ENCODE measurements around the gene ZNF91. TPM values are rescaled to one million over a fixed set of nuclear protein-coding genes. Genes with fewer than 3 reads are reported as not detected.
"Not testable (repeated sequence)": the region's sequence is repeated elsewhere in the genome, so short reads cannot be mapped to it uniquely, and the experiment has no call there.

ZNF91 gene
- total RNA-seq, 1 experiment from 2014 or later: 7.5 TPM

DNA sequence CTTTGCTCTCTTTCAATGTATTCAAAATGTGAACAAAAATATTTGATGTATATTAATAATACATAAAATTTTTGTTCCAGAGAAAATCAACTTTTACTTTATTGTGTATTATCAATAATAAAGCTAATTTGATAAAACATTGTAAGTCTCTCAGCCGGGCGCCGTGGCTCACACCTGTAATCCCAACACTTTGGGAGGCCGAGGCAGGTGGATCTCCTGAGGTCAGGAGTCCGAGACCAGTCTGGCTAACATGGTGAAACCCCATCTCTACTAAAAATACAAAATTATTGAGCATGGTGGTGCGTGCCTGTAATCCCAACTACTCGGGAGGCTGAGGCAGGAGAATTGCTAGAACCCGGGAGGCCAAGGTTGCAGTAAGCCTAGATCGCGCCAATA is 449 bp upstream of the ZNF91 start:
- DNase-seq (ENCODE audit: low read depth): not testable (repeated sequence)

GRCh38 chr19:23394511-23394910 is 760 bp downstream of the ZNF91 start:
- peak; percentile 39 for DNase-seq (ENCODE audit: low read depth)

GRCh38 chr19:23393121-23393520 is 2.1 kb downstream of the ZNF91 start:
- no peak for DNase-seq (ENCODE audit: low read depth)

DNA sequence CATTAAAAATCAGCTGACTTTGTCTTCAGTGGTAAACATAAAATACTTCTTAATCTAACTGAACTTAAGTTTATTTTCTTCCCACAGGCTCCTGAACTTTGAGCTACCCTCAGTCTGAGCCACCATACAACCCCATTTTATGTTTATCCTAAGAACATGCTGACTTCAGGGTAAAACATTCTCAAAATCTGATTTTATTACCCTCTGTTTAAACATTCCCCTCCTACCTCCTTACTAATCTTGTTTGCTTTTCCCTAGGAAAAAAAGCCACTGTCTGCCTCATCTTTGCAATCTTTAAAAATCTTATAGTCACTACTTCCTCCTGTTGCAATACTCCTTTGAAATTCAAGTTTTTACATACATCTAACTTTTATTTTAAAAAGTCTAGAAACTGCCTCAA is 4.0 kb downstream of the ZNF91 start:
- DNase-seq (ENCODE audit: low read depth): no peak

GRCh38 chr19:23385404-23385803 is 9.9 kb downstream of the ZNF91 start:
- DNase-seq (ENCODE audit: low read depth): no peak

GRCh38 chr19:23384858-23385257 is 10.4 kb downstream of the ZNF91 start:
- no peak for DNase-seq (ENCODE audit: low read depth)

GRCh38 chr19:23384166-23384565 is 11.1 kb downstream of the ZNF91 start:
- no peak for DNase-seq (ENCODE audit: low read depth)

GRCh38 chr19:23382955-23383354 is 12.3 kb downstream of the ZNF91 start:
- DNase-seq (ENCODE audit: low read depth): no peak

- DNase-seq (ENCODE audit: low read depth): no peak
These were observed 14.2 kb downstream of the ZNF91 start for GRCh38 chr19:23381114-23381513.

DNA sequence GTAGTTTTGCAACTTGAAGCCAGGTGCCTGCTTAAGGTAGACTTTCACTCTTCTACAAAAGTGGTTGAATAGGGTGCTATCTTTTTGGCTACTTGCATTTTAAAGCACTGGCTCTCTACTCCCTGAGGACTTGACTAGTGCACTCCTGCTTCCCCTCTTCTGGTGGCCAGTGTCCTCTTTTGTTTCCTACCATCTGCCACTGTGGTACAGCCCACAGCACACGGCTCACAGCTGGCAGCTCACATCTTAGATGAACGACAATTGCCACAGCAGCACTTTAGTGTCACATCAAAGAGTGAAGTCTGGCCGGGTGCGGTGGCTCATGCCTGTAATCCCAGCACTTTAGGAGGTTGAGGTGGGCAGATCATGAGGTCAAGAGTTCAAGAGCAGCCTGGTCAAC is 15.6 kb downstream of the ZNF91 start:
- DNase-seq (ENCODE audit: low read depth): not testable (repeated sequence)

- DNase-seq (ENCODE audit: low read depth): no peak
These were observed 16.3 kb downstream of the ZNF91 start for GRCh38 chr19:23378948-23379347.

GRCh38 chr19:23377276-23377675 is 18.0 kb downstream of the ZNF91 start:
- DNase-seq (ENCODE audit: low read depth): no peak

- DNase-seq (ENCODE audit: low read depth): no peak
These were observed 28.8 kb downstream of the ZNF91 start for GRCh38 chr19:23366437-23366836.

DNA sequence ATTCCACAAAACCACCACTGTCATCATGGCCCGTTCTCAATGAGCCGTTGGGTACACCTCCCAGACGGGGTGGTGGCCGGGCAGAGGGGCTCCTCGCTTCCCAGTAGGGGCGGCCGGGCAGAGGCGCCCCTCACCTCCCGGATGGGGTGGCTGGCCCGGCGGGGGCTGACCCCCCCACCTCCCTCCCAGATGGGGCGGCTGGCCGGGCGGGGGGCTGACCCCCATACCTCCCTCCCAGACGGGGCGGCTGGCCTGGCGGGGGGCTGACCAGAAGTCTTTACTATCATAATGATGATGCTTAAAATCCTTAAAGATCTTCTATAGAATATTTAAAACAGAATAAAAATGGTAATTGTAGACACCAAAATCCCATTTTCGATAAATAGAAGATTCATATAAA is 29.2 kb downstream of the ZNF91 start:
- not testable (repeated sequence) for DNase-seq (ENCODE audit: low read depth)

GRCh38 chr19:23365222-23365621 is 30.0 kb downstream of the ZNF91 start:
- no peak for DNase-seq (ENCODE audit: low read depth)

DNA sequence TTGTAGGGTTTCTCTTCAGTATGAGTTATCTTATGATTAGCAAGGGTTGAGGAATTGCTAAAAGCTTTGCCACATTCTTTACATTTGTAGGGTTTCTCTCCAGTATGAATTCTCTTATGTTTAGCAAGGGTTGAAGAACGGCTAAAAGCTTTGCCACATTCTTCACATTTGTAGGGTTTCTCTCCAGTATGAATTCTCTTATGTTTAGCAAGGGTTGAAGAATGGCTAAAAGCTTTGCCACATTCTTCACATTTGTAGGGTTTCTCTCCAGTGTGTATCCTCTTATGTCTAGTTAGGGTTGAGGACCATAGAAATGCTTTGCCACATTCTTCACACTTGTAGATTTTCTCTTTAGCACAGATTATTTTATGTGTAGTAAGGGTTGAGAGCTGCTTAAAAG is 33.4 kb downstream of the ZNF91 start:
- not testable (repeated sequence) for DNase-seq (ENCODE audit: low read depth)

DNA sequence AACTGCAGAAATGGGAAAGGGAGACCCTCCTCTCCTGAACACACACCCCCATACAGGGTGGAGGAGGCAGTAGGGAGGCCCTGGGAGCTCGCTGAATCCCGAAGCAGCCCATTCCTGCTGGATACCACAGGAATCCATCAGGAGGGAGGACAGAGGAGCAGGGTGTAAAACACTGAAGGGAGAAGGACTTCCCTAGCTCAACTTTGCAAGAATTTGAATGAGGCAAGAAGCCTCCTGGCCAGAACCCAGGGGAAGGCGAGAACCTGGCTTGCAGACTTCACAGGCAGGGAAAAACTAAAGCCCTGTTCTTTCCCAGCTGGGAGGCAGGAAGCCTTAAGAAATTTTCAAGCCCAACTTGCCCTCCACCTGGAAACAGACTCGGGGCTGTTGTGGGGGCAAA is 43.5 kb downstream of the ZNF91 start:
- no peak for DNase-seq (ENCODE audit: low read depth)

- no peak for DNase-seq (ENCODE audit: low read depth)
These were observed 48.6 kb downstream of the ZNF91 start for GRCh38 chr19:23346696-23347095.

DNA sequence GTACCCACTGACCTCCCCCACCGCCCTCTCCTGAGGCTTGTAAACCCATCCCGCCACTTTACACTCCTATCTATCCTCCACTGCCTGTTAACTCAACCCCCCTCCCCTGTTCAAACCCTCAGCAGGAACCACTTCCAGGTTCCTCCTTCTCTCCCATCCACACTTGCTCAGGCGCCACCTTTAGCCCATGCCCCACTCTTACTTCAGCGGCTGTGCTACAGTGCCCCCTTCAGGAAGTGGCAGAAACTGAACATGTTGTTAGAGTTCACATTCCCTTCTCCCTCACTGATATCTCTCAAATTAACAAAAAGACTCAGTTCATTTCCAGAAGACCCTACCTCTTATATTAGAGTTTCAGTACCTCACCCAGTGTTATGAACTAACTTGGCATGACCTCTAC is 49.4 kb downstream of the ZNF91 start:
- no peak for DNase-seq (ENCODE audit: low read depth)

DNA sequence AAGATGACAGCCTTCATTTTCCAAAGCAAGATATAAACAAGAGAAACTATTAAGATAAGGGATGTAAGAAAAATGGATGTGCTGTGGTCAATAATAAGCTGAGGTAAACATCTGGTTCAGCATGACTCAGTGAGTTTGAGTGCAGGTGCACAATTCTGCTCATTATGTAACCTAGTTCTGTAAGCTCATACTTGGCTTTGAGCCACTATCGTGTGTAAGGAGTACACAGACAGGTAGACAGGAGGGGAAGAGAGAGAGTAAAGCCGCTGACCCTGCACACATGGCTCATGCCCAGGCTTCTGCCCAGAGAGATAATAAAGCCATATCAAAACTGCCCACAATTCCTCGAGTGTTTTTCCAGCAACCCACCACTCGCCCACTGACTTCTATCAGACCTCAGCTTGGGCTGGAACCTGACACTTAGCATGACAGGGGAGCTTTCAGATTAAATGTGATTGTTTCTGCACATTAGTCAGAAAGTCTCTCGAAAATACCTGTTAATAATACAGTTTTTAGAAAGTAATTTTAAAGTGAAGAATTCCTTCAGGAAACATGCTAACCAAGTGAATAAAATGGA is 51.7 kb downstream of the ZNF91 start:
- DNase-seq (ENCODE audit: low read depth): no peak

- no peak for DNase-seq (ENCODE audit: low read depth)
These were observed 67.1 kb downstream of the ZNF91 start for GRCh38 chr19:23328211-23328610.

GRCh38 chr19:23321953-23322549 is 73.2 kb downstream of the ZNF91 start:
- no peak for DNase-seq (ENCODE audit: low read depth)

GRCh38 chr19:23321403-23321802 is 73.9 kb downstream of the ZNF91 start:
- DNase-seq (ENCODE audit: low read depth): not testable (repeated sequence)

DNA sequence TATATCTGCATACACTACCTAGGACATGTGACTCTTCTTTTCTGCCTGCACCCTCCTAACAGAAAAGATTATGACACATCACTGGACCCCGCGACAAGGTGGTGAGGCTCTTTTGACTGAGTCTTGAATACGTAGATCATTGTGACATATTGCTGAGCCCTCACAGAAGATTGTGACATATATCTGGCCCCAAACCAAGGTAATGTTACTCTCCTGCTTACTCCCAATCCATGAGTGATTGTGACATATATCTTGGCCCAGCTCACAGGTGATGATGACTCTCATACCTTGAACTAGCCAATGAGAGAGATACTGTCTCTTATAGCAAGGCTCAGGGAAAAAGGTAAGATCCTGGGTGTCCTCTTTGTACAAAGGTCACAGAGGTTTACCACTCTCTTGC is 75.7 kb downstream of the ZNF91 start:
- DNase-seq (ENCODE audit: low read depth): not testable (repeated sequence)

All from Daoy (cell line).